ENCODE results near the gene OXGR1.

Gene OXGR1

GRCh38 chr13:97001636-97002035 is 7.4 kb upstream of the OXGR1 start:
- no peaks in the 10 kb centered on the region for H3K36me3 Mint-ChIP-seq (ENCODE audit: insufficient read depth)
- H3K4me3 Mint-ChIP-seq, result no peak overlapping the region

GRCh38 chr13:97000295-97000925 is 6.1 kb upstream of the OXGR1 start:
- Mint-ChIP-seq H3K9me3 (no peaks in the 10 kb centered on the region), H3K27ac (ENCODE audit: low read depth) (no peak overlapping the region), H3K4me3 (no peak overlapping the region), H3K36me3 (ENCODE audit: insufficient read depth) (no peaks in the 10 kb centered on the region), H3K27me3 (peaks cover 45% of the 10 kb centered on the region), H3K4me1 (no peaks in the 10 kb centered on the region)
- no peak for ATAC-seq (replicated peaks; ENCODE audit: extremely low read depth, poor library complexity, severe bottlenecking)
- DNase-seq (ENCODE audit: low spot score in 2 of 2), result no peak

More at GRCh38 chr13:97001636-97002035, 7.4 kb upstream of the OXGR1 start:
- Mint-ChIP-seq H3K9me3 (no peaks in the 10 kb centered on the region), H3K27me3 (peaks cover 35% of the 10 kb centered on the region), H3K4me1 (no peaks in the 10 kb centered on the region), H3K27ac (ENCODE audit: low read depth) (no peak overlapping the region)
- no peak for ATAC-seq (replicated peaks; ENCODE audit: extremely low read depth, poor library complexity, severe bottlenecking)
- DNase-seq (ENCODE audit: low spot score in 2 of 2), result no peak

DNA sequence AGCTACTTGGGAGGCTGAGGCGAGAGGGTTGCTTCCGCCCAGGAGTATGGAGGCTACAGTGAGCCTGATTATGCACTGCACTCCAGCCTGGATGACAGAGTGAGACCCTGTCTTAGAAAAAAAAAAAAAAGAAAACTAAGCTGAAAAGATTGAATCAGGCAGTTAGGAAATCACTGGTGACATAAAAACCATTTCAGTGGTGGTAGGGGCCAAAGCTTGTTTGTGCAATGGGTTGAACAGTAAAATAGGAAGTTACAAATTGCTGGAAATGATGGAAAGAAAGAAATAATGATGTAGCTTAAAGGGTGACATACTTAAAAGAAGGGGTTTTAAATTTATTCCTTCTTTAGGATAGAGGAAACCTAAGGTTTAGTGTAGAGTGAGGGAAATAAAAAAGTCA is 4.8 kb upstream of the OXGR1 start:
- no peaks in the 10 kb centered on the region for H3K9me3 Mint-ChIP-seq
- DNase-seq (ENCODE audit: low spot score in 2 of 2) (no peak), ATAC-seq (replicated peaks; ENCODE audit: extremely low read depth, poor library complexity, severe bottlenecking) (no peak)
- peaks cover 57% of the 10 kb centered on the region for H3K27me3 Mint-ChIP-seq
- H3K4me1 Mint-ChIP-seq, result no peaks in the 10 kb centered on the region
- H3K36me3 Mint-ChIP-seq (ENCODE audit: insufficient read depth), result no peaks in the 10 kb centered on the region
- no peak overlapping the region for H3K27ac Mint-ChIP-seq (ENCODE audit: low read depth)
- no peak overlapping the region for H3K4me3 Mint-ChIP-seq

DNA sequence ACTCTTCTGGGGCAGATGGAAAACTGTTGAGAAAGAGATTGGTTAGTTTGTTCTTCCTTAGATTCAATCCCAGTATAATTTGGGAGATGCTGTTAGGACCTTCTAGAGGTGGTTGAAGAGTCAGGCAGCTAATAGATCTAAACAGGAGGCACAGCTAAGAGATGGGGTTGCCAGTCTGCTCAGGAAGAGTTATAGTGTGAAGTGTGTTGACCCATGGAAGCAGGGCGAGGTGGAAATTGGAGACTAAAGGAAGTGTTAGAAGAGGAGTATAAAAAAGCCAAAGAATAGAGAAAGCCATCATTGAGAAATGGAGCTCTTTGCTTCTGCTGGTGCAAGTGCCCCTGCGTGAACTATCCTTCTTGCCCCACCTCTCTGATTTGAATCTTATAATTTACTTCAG is 3.8 kb upstream of the OXGR1 start:
- no peaks in the 10 kb centered on the region for H3K9me3 Mint-ChIP-seq
- no peak overlapping the region for H3K4me3 Mint-ChIP-seq
- peaks cover 67% of the 10 kb centered on the region for H3K27me3 Mint-ChIP-seq
- ATAC-seq (replicated peaks; ENCODE audit: extremely low read depth, poor library complexity, severe bottlenecking) (no peak), DNase-seq (ENCODE audit: low spot score in 2 of 2) (no peak)
- no peaks in the 10 kb centered on the region for H3K4me1 Mint-ChIP-seq
- H3K36me3 Mint-ChIP-seq (ENCODE audit: insufficient read depth), result no peaks in the 10 kb centered on the region
- no peak overlapping the region for H3K27ac Mint-ChIP-seq (ENCODE audit: low read depth)

DNA sequence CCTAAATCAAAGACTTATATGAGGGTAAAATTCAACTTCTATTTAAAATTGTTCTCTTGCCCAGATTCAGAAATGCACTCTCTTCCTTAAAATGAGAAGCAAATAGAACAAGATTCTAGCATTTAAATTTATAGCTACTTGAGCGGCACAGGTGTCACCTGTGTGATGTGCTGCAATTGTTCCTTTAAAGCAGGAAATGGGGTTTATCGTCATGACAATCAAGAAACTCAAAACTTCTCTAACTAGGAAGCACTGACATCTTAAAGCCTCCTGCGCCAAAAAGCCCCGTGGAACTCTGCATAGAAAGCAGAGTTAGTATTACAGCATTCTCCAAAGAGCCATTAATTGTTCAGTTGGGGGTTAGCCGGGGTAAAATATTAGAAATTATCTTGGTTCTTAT is 2.6 kb upstream of the OXGR1 start:
- ATAC-seq (replicated peaks; ENCODE audit: extremely low read depth, poor library complexity, severe bottlenecking), result no peak
- no peak overlapping the region for H3K27ac Mint-ChIP-seq (ENCODE audit: low read depth)
- no peaks in the 10 kb centered on the region for H3K4me1 Mint-ChIP-seq
- H3K27me3 Mint-ChIP-seq, result peaks cover 78% of the 10 kb centered on the region
- peaks cover 1% of the 10 kb centered on the region for H3K9me3 Mint-ChIP-seq
- DNase-seq (ENCODE audit: low spot score in 2 of 2), result no peak
- H3K4me3 Mint-ChIP-seq, result no peak overlapping the region
- H3K36me3 Mint-ChIP-seq (ENCODE audit: insufficient read depth), result no peaks in the 10 kb centered on the region

DNA sequence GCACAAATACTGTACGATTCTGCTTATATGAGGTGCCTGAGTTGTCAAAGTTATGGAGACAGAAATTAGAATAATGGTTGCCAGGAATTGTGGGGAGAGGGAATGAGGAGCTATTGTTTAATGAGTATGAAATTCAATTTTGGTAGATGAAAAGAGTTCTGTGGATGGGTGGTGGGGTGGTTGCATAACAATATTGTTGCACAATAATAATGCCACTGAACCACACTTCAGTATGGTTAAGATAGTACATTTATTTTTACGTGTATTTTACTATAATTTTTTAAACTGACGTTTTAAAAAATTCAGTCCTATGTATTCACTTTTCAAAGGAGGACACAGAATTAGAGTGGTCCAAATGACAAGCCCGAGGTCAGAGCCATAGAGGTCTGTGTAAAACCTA is 1.8 kb upstream of the OXGR1 start:
- no peak overlapping the region for H3K4me3 Mint-ChIP-seq
- H3K27me3 Mint-ChIP-seq, result peaks cover 85% of the 10 kb centered on the region
- H3K4me1 Mint-ChIP-seq, result no peaks in the 10 kb centered on the region
- DNase-seq (ENCODE audit: low spot score in 2 of 2) (no peak), ATAC-seq (replicated peaks; ENCODE audit: extremely low read depth, poor library complexity, severe bottlenecking) (no peak)
- peaks cover 6% of the 10 kb centered on the region for H3K9me3 Mint-ChIP-seq
- H3K27ac Mint-ChIP-seq (ENCODE audit: low read depth), result no peak overlapping the region
- no peaks in the 10 kb centered on the region for H3K36me3 Mint-ChIP-seq (ENCODE audit: insufficient read depth)

DNA sequence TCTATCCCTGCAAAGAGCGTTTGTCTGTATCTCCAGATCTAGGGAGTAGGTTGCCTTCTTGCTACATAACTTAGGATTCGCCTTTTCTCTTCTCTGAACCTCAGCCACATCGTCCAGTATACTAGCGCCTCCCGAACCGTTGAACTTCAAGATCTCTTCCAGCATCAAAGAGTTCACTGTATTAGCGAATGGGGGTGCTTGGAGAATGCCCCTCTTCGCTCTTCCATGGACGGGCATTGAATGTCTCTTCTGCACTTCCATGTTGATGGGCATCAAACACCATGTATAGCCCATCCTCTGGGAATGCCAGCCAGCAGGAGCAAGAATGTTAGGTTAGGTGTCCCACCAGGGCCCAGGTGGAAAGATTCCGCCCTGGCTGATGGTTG is 575 bp upstream of the OXGR1 start:
- Mint-ChIP-seq H3K4me3 (no peak overlapping the region), H3K27me3 (peaks cover 80% of the 10 kb centered on the region), H3K4me1 (no peaks in the 10 kb centered on the region), H3K9me3 (peaks cover 6% of the 10 kb centered on the region), H3K36me3 (ENCODE audit: insufficient read depth) (no peaks in the 10 kb centered on the region), H3K27ac (ENCODE audit: low read depth) (no peak overlapping the region)
- ATAC-seq (replicated peaks; ENCODE audit: extremely low read depth, poor library complexity, severe bottlenecking) (no peak), DNase-seq (ENCODE audit: low spot score in 2 of 2) (no peak)

- no peak for DNase-seq (ENCODE audit: low spot score in 2 of 2)
- no peaks in the 10 kb centered on the region for H3K36me3 Mint-ChIP-seq (ENCODE audit: insufficient read depth)
- no peak overlapping the region for H3K4me3 Mint-ChIP-seq
- H3K27me3 Mint-ChIP-seq, result peaks cover 70% of the 10 kb centered on the region
- no peak overlapping the region for H3K27ac Mint-ChIP-seq (ENCODE audit: low read depth)
- ATAC-seq (replicated peaks; ENCODE audit: extremely low read depth, poor library complexity, severe bottlenecking), result no peak
- H3K9me3 Mint-ChIP-seq, result peaks cover 6% of the 10 kb centered on the region
- no peaks in the 10 kb centered on the region for H3K4me1 Mint-ChIP-seq
These were observed 651 bp downstream of the OXGR1 start for GRCh38 chr13:96993634-96994016.

- H3K36me3 Mint-ChIP-seq (ENCODE audit: insufficient read depth), result no peaks in the 10 kb centered on the region
- H3K4me3 Mint-ChIP-seq, result no peak overlapping the region
- no peaks in the 10 kb centered on the region for H3K4me1 Mint-ChIP-seq
- H3K27ac Mint-ChIP-seq (ENCODE audit: low read depth), result no peak overlapping the region
- H3K9me3 Mint-ChIP-seq, result peaks cover 6% of the 10 kb centered on the region
- DNase-seq (ENCODE audit: low spot score in 2 of 2) (no peak), ATAC-seq (replicated peaks; ENCODE audit: extremely low read depth, poor library complexity, severe bottlenecking) (no peak)
- peaks cover 62% of the 10 kb centered on the region for H3K27me3 Mint-ChIP-seq
These were observed 1.6 kb downstream of the OXGR1 start for GRCh38 chr13:96992633-96993032.

- Mint-ChIP-seq H3K4me1 (no peaks in the 10 kb centered on the region), H3K27me3 (peaks cover 68% of the 10 kb centered on the region), H3K4me3 (no peak overlapping the region), H3K27ac (ENCODE audit: low read depth) (no peak overlapping the region), H3K9me3 (peaks cover 6% of the 10 kb centered on the region), H3K36me3 (ENCODE audit: insufficient read depth) (no peaks in the 10 kb centered on the region)
- ATAC-seq (replicated peaks; ENCODE audit: extremely low read depth, poor library complexity, severe bottlenecking), result no peak
- no peak for DNase-seq (ENCODE audit: low spot score in 2 of 2)
These were observed 3.2 kb downstream of the OXGR1 start for GRCh38 chr13:96991072-96991471.

DNA sequence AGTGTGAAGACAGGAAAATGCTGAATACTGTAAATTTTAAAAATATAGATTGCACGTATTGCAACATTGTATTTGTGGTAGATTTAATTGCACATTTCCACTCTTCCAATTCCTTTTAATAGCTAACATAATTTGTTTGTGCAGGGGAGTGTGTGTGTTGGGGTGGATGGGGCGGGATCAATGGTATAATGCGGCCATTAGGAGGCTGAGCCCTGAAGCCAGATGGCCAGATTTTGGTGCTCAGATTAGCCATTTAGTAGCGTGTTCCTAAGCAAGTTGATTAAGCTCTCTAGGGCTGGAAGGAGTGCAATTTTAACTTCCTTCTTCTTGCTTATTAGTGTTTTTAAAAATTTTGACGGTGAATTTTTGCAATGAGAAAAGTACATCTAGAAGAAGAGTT is 5.8 kb downstream of the OXGR1 start:
- peaks cover 6% of the 10 kb centered on the region for H3K9me3 Mint-ChIP-seq
- peaks cover 44% of the 10 kb centered on the region for H3K27me3 Mint-ChIP-seq
- no peak for ATAC-seq (replicated peaks; ENCODE audit: extremely low read depth, poor library complexity, severe bottlenecking)
- H3K27ac Mint-ChIP-seq (ENCODE audit: low read depth), result no peak overlapping the region
- H3K4me3 Mint-ChIP-seq, result no peak overlapping the region
- no peaks in the 10 kb centered on the region for H3K36me3 Mint-ChIP-seq (ENCODE audit: insufficient read depth)
- no peaks in the 10 kb centered on the region for H3K4me1 Mint-ChIP-seq
- DNase-seq (ENCODE audit: low spot score in 2 of 2), result no peak

DNA sequence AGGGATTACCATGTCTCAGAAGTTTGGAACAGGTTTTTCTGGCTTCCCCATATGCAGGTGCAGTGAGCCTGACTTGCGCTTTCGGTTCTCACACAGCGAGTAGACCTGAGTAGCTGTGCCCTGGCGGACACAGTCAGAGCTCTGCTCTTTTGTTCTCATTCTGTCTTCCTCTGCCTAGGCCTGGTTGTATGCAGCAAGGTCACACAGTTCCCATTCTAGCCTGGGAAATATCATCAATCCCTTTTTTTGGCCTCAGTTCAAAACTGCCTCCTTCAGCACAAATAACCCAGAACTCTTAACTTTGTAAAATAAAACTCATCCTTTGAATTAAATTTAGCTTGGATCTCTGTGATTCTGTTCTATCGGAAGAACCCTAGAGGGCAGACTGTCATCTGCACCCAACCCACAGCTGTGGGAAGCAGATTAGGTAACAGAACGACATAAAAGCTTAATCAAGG is 10.2 kb downstream of the OXGR1 start:
- no peak overlapping the region for H3K4me3 Mint-ChIP-seq
- H3K4me1 Mint-ChIP-seq, result peaks cover 5% of the 10 kb centered on the region
- H3K27me3 Mint-ChIP-seq, result peaks cover 15% of the 10 kb centered on the region
- ATAC-seq (replicated peaks; ENCODE audit: extremely low read depth, poor library complexity, severe bottlenecking) (peak; percentile 46), DNase-seq (ENCODE audit: low spot score in 2 of 2) (no peak)
- no peaks in the 10 kb centered on the region for H3K36me3 Mint-ChIP-seq (ENCODE audit: insufficient read depth)
- H3K9me3 Mint-ChIP-seq, result no peaks in the 10 kb centered on the region
- H3K27ac Mint-ChIP-seq (ENCODE audit: low read depth), result no peak overlapping the region

DNA sequence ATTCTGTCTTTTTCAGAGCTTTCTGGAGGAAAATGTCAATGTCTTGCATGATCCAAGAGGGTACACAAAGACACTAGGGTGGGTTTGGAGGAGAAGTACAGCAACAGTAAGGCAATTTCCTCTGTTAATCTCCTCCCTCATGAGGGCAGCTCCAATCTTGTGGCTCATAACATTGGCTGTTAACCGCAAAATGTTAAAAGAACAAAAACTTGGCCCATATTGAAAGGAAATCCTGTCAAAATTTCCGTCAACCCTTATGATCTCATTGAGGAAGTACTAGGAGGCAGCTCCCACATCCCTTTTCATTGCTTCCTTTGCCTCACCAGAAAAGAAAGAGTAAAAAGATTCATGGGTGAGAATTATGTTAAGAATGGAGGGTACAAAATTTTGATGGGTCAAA is 11.6 kb downstream of the OXGR1 start:
- no peak overlapping the region for H3K4me3 Mint-ChIP-seq

More for the DNA sequence above, 11.6 kb downstream of the OXGR1 start:
- H3K36me3 Mint-ChIP-seq (ENCODE audit: insufficient read depth), result no peaks in the 10 kb centered on the region
- no peaks in the 10 kb centered on the region for H3K9me3 Mint-ChIP-seq
- no peak overlapping the region for H3K27ac Mint-ChIP-seq (ENCODE audit: low read depth)
- peaks cover 5% of the 10 kb centered on the region for H3K4me1 Mint-ChIP-seq
- no peak for ATAC-seq (replicated peaks; ENCODE audit: extremely low read depth, poor library complexity, severe bottlenecking)
- DNase-seq (ENCODE audit: low spot score in 2 of 2), result no peak
- peaks cover 26% of the 10 kb centered on the region for H3K27me3 Mint-ChIP-seq
